SU-DHL-6 (cell line): ENCODE results near the gene GUK1.

Source experiments
- EZH2phosphoT487 ChIP-seq: fragments of 200-600 bp; sonication (generic), shearing (Covaris generic); conservative IDR thresholded peaks from 2 replicates; pipeline ENCODE4 v1.6.1; 2018; ENCODE audit warnings: mild to moderate bottlenecking, antibody characterized with exemption, low read length, moderate library complexity, mixed read lengths
- TF ChIP-seq, protein P1 (sequence below): fragments of 200-600 bp; sonication (generic); IDR thresholded peaks from one replicate; pipeline ENCODE4 v1.5.1; 2017; ENCODE audit warnings: antibody characterized with exemption, mild to moderate bottlenecking, low read length, moderate library complexity; ENCODE audit not compliant: insufficient read depth, poor library complexity, severe bottlenecking

DNA sequence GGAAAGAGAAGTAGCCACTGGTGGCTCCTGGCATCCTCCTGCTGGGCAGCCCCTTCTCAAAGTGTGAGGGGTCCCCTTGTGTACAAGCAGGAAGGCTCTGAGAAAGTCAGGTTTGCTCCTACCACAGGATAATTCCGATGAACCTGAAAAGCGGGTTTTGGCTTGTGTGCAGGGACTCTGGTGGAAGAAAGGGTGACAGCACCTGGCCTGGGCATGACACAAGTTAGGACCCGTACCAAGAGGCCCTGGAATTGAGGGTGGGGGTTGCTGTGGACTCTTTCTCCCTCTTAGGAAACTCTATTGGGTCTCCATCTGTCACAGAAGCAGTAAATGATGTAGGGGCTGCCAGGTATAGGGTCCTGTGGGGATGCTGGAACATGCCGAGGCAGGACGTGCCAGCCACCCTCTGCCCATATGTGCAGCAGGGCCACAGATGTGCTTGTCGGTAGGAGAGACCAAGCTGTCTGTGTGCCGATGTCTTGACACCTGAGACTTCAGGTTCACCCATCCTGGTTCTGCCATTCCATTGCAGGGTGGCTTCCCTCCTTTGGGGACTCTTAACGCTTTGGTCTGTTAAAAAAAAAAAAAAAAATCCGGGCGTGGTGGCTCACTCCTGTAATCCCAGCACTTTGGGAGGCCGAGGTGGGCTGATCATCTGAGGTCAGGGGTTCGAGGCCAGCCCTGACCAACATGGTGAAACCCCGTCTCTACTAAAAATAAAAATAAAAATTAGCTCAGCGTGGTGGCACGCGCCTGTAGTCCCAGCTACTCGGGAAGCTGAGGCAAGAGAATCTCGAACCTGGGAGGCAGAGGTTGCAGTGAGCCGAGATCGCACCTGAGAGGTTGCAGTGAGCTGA, 46.8 kb upstream of the GUK1 start:
- TF ChIP-seq, protein P1, sequence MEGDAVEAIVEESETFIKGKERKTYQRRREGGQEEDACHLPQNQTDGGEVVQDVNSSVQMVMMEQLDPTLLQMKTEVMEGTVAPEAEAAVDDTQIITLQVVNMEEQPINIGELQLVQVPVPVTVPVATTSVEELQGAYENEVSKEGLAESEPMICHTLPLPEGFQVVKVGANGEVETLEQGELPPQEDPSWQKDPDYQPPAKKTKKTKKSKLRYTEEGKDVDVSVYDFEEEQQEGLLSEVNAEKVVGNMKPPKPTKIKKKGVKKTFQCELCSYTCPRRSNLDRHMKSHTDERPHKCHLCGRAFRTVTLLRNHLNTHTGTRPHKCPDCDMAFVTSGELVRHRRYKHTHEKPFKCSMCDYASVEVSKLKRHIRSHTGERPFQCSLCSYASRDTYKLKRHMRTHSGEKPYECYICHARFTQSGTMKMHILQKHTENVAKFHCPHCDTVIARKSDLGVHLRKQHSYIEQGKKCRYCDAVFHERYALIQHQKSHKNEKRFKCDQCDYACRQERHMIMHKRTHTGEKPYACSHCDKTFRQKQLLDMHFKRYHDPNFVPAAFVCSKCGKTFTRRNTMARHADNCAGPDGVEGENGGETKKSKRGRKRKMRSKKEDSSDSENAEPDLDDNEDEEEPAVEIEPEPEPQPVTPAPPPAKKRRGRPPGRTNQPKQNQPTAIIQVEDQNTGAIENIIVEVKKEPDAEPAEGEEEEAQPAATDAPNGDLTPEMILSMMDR: no peak
- TF ChIP-seq EZH2phosphoT487: no peak
